GM12872 (cell line): ENCODE data around the gene PANK4.

Source experiments
- TF ChIP-seq, protein P1 (sequence below): IDR thresholded peaks from 3 replicates; pipeline ENCODE4 v1.5.1; 2011; ENCODE audit warnings: low read depth, mild to moderate bottlenecking, low read length, moderate library complexity; ENCODE audit not compliant: insufficient read depth

PANK4 gene

DNA sequence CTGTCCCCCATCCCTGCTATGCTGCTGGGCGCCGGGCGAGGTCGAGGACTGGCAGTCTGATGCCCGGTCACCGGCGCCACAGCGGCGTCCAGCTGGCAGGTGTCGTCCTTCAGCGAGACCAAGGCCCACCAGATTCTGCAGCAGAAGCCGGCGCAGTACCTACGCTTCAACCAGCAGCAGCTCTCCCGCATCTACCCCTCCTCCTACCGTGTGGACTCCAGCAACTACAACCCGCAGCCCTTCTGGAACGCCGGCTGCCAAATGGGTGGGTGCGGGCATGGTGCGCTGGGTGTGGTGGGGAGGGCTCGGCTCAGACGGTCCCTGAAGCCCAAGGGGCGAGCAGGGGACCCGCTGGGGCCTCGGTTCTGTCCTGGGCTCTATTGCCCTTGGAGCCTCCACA is 29.6 kb downstream of the PANK4 start:
- TF ChIP-seq, protein P1, sequence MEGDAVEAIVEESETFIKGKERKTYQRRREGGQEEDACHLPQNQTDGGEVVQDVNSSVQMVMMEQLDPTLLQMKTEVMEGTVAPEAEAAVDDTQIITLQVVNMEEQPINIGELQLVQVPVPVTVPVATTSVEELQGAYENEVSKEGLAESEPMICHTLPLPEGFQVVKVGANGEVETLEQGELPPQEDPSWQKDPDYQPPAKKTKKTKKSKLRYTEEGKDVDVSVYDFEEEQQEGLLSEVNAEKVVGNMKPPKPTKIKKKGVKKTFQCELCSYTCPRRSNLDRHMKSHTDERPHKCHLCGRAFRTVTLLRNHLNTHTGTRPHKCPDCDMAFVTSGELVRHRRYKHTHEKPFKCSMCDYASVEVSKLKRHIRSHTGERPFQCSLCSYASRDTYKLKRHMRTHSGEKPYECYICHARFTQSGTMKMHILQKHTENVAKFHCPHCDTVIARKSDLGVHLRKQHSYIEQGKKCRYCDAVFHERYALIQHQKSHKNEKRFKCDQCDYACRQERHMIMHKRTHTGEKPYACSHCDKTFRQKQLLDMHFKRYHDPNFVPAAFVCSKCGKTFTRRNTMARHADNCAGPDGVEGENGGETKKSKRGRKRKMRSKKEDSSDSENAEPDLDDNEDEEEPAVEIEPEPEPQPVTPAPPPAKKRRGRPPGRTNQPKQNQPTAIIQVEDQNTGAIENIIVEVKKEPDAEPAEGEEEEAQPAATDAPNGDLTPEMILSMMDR = no peak

DNA sequence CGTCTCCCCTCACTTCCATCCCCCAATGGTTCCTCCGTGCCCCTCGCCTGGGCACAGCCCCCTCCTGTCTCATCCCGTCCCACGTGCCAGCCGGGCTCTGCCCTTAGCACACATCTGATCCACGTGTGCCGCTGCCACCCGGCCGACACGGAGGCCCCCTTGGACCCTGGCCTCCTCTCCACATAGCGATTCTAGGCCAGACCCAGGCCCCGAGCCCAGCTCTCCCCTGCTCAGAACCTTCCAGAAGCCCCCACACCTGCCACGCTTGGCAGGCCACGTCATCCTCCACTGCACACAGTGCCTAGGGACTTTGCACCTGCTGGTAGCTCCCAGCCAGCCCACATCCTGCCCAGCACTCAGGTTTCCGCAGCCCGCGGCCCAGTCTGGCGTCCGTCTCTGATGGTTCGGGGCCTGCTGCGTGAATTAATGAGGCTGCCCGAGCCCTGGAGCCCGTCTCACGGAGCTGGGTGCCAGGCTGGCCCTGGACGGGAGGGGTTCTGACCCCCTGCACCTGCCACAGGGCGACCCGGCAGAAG is 30.2 kb downstream of the PANK4 start:
- TF ChIP-seq, protein P1 = no peak

DNA sequence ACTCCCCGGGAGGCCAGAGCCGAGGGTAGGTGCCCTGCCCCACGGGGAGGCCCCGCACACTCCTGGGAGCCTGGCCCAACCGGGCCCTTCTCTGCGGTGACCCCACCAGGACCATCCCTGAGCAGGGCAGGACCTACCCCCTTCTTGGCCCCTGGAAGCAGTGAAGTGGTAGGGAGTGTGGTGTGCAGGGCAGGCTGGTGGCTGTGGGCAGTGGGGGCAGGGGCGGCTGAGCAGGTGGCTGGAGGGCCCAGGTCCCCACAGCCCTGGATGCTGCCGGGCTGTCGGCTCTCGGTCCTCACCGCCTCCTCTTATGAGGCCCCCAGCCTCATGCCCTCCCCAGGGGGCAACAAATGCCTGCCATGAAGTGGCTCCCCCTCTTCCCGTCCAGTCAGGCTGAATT is 30.9 kb downstream of the PANK4 start:
- TF ChIP-seq, protein P1 = no peak

DNA sequence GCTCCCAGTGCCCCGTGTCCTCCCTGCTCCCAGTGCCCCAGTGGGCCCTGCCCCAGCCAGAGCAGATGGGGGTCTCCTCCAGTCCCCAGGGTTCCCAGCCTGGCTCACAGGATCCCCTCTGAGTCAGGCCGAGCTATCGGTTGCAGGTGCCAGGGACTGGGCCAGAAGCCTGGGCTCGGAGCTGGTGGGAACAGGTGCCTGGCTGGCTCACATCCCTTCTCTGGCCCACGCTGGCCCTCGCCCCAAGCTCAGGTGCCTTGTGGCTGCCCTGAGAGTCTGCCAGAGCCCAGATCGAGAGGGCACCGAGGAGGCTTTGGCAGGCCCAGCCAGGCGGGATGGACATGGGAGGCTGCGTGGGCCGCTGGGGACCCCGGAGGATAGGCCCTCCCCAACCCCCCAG is 31.4 kb downstream of the PANK4 start:
- TF ChIP-seq, protein P1 = no peak

DNA sequence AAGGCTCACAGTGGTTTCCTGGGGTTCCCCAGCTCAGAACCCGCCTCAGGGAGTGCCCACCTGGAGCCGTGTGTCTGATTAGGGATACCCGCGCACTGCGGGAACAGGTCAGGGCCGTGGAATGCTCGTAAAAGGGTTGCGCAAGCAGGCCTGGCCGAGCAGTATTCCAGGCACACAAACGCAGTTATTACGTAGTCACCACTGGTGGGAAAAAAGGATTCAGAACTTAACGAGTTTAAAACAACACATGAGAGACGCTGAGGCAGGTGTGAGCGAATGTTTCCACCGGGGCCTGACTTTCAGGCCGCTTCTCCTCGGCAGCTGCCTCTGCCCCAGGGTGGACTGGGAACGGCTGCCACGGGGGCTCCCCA is 32.1 kb downstream of the PANK4 start:
- TF ChIP-seq, protein P1 = no peak

DNA sequence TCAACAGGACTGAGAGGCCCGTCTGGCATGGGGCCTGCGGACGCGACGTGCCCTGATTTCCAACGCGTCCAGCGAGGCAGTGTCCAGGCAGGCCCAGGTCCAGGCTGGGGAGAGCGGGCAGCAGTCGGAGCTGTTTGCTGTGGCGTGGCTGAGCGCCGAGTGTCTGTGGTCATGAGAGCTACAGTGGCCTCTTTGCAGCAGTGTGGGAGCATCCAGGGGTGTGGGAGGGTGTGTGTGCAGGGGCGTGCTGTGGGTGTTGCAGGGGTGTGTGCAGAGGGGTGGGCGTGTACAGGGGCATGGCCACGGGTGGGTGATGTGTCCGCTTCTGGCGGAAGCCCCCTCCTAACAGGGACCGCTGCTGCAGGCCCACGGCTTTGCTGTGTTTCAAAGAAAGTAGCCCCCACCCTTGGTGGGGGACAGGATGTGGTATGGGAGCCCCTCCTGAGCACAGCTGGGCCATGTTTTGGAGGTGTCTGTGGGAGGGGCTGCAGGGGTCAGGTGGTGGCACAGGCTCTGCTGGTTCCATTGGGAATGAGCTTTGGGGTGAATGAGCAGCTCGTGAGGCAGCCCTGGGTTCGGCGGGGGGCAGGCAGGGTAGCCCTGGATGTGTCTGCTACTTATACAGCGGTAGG is 32.6 kb downstream of the PANK4 start:
- TF ChIP-seq, protein P1 = no peak

DNA sequence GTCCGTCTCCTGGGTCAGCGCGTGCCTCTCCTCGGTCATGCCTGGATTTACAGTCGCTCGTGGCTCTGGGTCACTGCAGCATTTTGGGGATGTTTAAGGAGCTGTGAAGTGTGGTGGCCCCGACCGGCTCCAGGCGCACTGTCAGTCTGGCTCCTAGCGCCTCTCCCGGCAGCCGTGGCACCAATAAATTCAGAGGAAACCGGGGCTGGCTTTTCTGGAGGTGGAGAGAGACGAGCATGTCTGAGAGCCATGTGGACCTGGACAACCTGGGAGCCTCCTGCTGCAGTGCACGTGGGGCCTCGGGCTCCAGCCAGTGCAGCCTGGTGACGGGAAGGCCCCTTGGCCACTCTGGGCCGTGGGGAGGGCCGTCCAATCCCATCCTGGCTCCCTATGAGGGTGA is 33.2 kb downstream of the PANK4 start:
- TF ChIP-seq, protein P1 = no peak
